Fibroblast of skin of left quadriceps (primary cell): ENCODE data around the gene HTR4.
"Not testable (repeated sequence)": the region's sequence is repeated elsewhere in the genome, so short reads cannot be mapped to it uniquely, and the experiment has no call there.

ENCODE experiments used
- DNase-seq, 2 experiments: peaks; one replicate each; pipeline ENCODE4 v3.0.0-alpha.2; 2013; ENCODE audit warnings: low read depth in 2 of 2

HTR4 gene

GRCh38 chr5:148476302-148476701 lies 178.0 kb downstream of the HTR4 start:
- no peak for DNase-seq

DNA sequence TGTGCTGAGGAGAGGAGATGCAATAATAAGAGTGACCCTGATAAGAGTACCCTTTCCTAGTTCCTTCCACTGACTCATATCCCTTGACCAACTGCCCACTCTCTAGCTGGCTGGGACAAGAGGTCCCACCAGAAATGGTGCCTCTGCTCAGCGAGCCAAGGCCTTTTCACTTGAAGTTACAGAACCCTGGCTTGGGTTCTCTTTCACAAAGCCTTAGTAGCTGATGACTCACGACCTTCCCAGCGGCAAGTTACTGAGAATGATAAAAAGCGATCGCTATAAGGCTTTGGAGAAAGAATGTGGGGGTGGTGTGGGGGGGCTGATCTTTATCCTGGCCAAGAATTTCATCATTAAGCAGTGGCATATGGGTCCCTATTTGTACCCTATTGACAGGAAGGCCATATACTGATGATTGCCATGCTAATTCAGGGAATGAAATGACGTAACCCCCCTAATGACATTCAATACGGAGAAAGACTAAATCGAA lies 180.3 kb downstream of the HTR4 start:
- DNase-seq = no peak

DNA sequence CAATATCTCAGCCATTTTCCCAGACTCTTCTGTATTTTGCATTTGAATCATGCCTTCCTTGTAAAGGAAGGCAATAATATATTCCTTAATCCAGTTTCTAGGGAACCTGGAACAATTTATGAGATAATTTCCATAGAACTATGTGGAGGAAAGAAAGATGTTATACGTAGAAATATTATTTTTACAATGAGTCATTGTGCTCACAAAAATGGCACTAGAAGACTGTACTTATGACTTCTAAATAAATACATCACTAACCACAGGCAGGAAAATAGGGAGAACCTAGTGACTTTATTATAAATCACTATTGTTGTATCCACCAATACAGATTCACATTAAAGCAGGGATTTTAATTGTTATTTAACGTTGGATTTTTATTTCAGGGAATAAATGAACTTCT lies 182.9 kb downstream of the HTR4 start:
- no peak for DNase-seq

DNA sequence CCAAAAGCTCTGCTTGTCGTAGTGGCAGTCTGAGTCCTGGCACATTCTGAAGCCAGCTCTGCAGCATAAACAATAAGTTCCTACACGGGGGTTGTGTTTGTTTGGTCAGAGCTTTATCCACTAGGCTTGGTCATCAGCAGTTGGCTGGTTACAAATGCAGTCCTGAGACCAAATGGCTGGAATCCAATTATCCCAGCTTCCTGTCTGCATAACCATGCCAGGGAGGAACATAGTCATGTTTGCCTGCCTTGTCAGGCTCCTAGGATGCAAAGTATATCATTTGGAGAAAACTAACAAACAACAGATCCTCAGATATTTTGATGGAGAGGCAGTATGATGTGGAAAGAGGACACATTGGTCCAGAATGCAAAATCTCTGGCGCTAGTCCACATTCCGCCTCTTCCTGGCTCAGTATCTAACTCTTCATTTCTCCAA lies 184.8 kb downstream of the HTR4 start:
- no peak for DNase-seq

DNA sequence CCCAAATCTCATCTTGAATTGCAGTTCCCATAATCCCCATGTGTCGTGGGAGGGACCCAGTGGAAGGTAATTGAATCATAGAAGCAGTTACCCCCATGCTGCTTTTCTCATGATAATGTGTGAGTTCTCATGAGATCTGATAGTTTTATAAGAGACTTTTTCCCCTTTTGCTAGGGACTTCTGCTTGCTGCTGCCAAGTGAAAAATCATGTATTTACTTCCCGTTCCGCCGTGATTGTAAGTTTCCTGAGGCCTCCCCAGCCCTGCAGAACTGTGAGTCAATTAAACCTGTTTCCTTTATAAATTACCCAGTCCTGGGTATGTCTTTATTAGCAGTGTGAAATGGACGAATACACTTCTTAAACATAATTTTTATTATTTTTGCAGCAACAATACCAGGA lies 185.6 kb downstream of the HTR4 start:
- DNase-seq = not testable (repeated sequence)

- no peak for DNase-seq
These were observed 186.4 kb downstream of the HTR4 start for GRCh38 chr5:148467958-148468357.

DNA sequence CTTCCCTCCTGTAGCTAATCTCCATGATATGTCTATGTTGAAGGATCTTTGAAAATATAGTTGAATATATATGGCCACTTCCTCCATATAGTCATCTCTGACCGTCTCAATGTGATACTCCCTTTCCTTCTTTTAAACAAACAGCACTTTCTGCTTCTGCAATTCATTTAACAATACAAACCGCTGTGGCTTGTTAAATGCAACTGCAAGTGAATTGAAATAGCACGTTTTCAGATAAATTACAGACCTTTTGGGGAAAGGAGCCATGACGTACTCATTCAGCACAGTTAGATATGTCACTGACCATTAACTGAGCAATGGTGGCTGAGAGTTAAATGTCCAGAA lies 188.1 kb downstream of the HTR4 start:
- DNase-seq = no peak

- no peak for DNase-seq
These were observed 188.7 kb downstream of the HTR4 start for GRCh38 chr5:148465381-148466235.

DNA sequence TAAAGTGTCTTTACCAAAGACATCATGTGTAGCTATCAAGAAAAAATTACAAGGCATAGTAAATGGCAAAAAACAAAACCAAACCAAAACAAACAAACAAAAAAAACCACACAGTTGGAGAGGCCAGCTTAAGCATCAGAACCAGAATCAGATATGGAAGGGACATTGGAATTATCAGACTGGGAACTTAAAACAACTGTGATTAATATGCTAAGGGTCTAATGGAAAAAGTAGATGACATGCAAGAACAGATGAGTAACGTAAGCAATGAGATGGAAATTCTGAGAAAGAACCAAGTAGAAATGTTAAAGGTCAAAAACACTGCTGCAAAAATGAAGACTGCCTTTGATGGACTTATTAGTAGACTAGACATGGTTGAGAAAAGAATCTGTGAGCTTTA lies 194.7 kb downstream of the HTR4 start:
- no peak for DNase-seq

GRCh38 chr5:148458036-148458888 lies 196.1 kb downstream of the HTR4 start:
- no peak for DNase-seq

GRCh38 chr5:148457183-148457620 lies 197.1 kb downstream of the HTR4 start:
- DNase-seq = no peak

DNA sequence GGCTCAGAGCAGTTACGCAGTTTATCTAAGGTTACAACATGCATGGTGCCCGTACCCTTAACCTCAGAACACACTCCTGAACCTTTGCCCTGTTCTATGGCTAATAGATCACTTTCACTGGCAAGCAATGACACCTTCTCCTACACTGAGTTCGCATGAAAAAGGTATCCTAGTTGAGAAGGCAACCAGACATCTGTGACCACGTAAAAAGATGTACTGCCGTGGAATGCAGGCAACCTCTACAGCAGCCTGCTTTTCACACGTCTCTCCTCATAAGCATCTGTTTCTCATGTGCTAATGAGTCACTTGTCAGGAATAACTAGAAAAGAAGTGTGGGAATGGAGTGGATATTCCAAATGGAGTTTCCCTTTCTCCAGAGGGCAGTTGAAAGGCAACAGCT lies 199.1 kb downstream of the HTR4 start:
- peak; percentile 7 to 9 for DNase-seq

DNA sequence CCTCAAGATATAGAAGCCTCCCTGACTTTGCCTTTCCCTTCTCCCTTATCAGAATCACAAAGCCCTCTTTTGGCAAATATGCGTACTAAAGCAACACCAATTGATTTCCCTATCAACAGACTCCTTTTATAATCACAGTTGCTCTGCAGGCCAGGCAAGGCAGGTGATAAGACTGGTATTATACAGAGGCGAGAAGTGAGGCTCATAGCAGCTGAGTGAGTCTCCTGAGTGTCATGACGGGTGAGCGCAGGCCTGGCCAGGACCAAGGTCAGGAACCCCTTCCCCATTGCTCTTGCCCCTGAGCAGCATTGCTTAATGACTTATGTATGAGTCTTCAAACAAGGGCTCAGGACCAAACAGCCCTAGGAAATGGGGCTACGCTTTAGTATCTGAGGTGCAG lies 199.8 kb downstream of the HTR4 start:
- no peak for DNase-seq

- DNase-seq = no peak
These were observed 201.7 kb downstream of the HTR4 start for GRCh38 chr5:148452499-148453193.

DNA sequence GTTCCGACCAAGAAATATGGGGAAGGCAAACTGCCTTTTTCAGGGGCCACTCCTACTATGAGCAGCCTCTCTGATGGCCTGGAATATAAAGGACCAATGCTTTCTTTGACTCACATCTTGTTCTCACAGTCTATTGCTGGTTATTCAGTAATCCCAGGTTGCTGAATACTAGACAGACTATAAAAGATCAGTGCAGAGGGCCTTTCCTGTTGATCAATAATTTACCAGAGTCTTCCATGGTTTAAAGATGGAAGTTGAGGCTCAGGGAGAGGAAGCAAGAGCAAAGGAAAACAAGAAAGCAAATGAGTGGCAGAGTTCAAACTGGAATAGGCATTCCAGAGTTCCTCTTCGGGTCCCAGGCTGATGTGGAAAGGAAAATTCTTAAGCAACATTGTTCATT lies 207.7 kb downstream of the HTR4 start:
- no peak for DNase-seq

DNA sequence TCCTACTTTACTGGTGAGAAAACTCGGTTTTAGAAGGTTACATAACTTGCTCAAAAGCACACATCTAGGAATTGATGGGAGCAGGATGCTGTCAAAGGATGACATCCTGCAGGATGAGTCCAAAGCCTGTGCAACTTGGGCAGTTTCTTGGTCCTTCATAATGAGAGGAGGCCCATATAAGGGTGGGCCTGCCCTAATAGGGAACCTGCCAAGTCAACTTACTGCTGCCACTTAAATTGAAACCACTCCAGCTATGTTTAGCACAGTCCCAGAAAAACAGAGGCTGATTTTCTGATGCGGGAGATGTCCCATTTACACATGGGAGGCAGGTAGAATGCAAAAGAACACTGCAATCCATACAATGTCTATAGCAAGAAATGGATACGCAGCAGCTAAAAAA lies 208.7 kb downstream of the HTR4 start:
- DNase-seq = no peak

- DNase-seq = peak; percentile 40 to 53
These were observed 210.3 kb downstream of the HTR4 start for GRCh38 chr5:148443998-148444397.

GRCh38 chr5:148443241-148443640 lies 211.1 kb downstream of the HTR4 start:
- no peak for DNase-seq

DNA sequence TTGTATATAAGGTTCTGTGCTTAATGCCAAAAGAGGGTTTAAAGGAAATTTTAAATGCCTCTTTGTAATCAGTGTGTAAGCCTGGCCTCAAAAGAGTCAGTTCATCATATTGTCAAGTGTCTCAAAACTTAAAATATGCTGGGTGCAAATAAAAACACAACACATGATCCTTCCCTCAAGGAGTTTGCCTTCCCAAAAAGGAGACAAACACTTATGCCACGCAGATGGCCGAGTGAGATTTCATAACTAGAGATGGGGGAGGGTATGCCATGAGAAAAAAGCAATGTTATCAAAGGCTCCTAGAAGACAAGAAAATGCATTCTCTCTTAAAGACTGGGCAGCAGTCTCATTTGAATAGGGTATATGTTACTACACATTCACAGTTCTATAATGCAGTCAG lies 215.4 kb downstream of the HTR4 start:
- DNase-seq = no peak

GRCh38 chr5:148437249-148437648 lies 217.1 kb downstream of the HTR4 start:
- DNase-seq = no peak

DNA sequence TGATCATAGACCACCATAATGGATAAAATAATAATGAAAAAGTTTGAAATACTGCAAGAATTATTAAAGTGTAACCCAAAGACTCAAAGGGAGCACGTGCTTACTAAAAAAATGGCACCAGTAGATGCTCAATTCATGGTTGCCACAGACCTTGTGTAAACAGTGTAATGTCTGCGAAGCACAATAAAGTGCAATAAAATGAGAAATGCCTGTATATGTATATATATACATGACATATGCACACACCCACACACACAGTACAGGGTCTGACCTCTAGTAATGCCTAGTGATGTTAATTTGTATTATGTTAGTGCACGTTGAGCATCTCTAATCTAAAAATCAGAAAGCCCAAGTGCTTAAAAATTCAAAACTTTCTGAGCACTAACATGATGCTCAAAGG lies 218.3 kb downstream of the HTR4 start:
- DNase-seq = no peak

DNA sequence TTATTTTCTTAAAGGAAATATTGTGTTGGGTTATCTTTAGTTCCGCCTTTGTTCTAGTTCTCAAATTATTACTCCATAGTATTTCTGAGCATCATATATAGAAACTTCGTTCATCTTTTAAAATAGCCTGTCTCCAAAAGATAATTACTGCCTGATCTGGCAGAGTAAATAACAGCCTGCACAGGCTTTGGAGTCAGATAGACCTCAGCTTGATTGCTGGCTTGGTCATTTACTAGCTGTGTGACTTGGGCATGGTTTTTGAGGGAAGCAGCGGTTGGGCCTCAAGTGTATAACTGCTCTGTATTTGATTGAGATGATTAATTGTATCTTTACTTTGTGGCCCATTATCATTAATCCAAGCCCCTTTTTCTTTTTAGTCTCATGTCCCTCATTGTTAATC lies 220.5 kb downstream of the HTR4 start:
- no peak for DNase-seq
